GM12801 (cell line): ENCODE measurements around the gene ARRB2.

Experiments used
- CTCF ChIP-seq: IDR thresholded peaks from one replicate; pipeline ENCODE4 v1.5.1; 2011; ENCODE audit warnings: control low read depth; ENCODE audit not compliant: insufficient read length; ENCODE audit errors: extremely low read depth

Gene ARRB2

GRCh38 chr17:4724650-4725049 lies 14.2 kb downstream of the ARRB2 start:
- TF ChIP-seq CTCF: no peak

- no peak for TF ChIP-seq CTCF
Observed at GRCh38 chr17:4725646-4726310, 15.3 kb downstream of the ARRB2 start.

- TF ChIP-seq CTCF: no peak
Observed at GRCh38 chr17:4728124-4728523, 17.7 kb downstream of the ARRB2 start.

DNA sequence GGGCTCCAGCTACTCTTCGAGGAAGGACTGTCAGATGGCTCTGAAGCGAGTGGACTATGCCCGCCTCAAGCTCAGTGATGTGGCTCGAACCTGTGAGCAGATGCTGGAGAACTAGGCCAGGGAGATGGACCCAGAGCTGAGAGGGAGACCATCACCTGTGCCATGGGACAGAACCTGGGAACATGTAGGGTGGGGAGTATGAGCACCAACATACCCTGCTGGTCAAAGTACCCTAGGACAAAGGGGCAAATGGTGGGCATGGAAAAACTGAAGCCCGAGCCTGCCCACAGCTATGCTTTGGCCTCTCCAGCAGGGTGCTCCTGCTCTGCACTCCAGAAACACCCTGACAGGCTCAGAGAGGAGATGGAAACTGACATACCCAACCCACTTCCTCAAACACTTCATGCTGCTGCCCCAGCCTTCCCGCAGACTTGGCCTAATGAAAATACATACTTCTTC lies 22.7 kb downstream of the ARRB2 start:
- TF ChIP-seq CTCF: no peak

GRCh38 chr17:4734857-4735475 lies 24.5 kb downstream of the ARRB2 start:
- TF ChIP-seq CTCF: no peak

- no peak for TF ChIP-seq CTCF
Observed at GRCh38 chr17:4735876-4736651, 25.6 kb downstream of the ARRB2 start.

GRCh38 chr17:4738136-4739121 lies 28.0 kb downstream of the ARRB2 start:
- no peak for TF ChIP-seq CTCF
